Measurements from ENCODE around the gene SIPA1L3.
A peak's percentile ranks its signal among the peaks of the same experiment; 100 is the strongest.

The SIPA1L3 gene

GRCh38 chr19:38206928-38207327 lies 299.9 kb downstream of the SIPA1L3 start:
- peaks cover 40% of the 10 kb centered on the region for H3K4me1 ChIP-seq (ENCODE audit: control insufficient read depth, insufficient read depth, low read length, poor library complexity, severe bottlenecking)
- no peaks in the 10 kb centered on the region for H3K9me3 ChIP-seq (ENCODE audit: control insufficient read depth, low read length)
- H3K36me3 ChIP-seq (ENCODE audit: control insufficient read depth, insufficient read depth, low read length), result peaks cover 5% of the 10 kb centered on the region
- 85 to 89% methylated on average over 10 to 16 of the region's 16 CpGs for WGBS, 2 experiments (ENCODE audit: insufficient coverage in 2 of 2)
- no peak overlapping the region for H3K27ac ChIP-seq (ENCODE audit: low read depth, low read length, severe bottlenecking)
- H3K4me3 ChIP-seq (ENCODE audit: extremely low read depth, insufficient read depth, low read length, poor library complexity, severe bottlenecking), result no peak overlapping the region

GRCh38 chr19:38207543-38207942 lies 300.5 kb downstream of the SIPA1L3 start:
- no peaks in the 10 kb centered on the region for H3K9me3 ChIP-seq (ENCODE audit: control insufficient read depth, low read length)
- H3K36me3 ChIP-seq (ENCODE audit: control insufficient read depth, insufficient read depth, low read length), result peaks cover 5% of the 10 kb centered on the region
- H3K4me1 ChIP-seq (ENCODE audit: control insufficient read depth, insufficient read depth, low read length, poor library complexity, severe bottlenecking), result peaks cover 40% of the 10 kb centered on the region
- WGBS, 2 experiments (ENCODE audit: insufficient coverage in 2 of 2), result 70 to 74% methylated on average over 4 of the region's 12 CpGs
- no peak overlapping the region for H3K4me3 ChIP-seq (ENCODE audit: extremely low read depth, insufficient read depth, low read length, poor library complexity, severe bottlenecking)
- no peak overlapping the region for H3K27ac ChIP-seq (ENCODE audit: low read depth, low read length, severe bottlenecking)

- Histone ChIP-seq H3K9me3 (ENCODE audit: control insufficient read depth, low read length) (no peaks in the 10 kb centered on the region), H3K36me3 (ENCODE audit: control insufficient read depth, insufficient read depth, low read length) (peaks cover 3% of the 10 kb centered on the region), H3K4me1 (ENCODE audit: control insufficient read depth, insufficient read depth, low read length, poor library complexity, severe bottlenecking) (peaks cover 40% of the 10 kb centered on the region), H3K4me3 (ENCODE audit: extremely low read depth, insufficient read depth, low read length, poor library complexity, severe bottlenecking) (no peak overlapping the region), H3K27ac (ENCODE audit: low read depth, low read length, severe bottlenecking) (no peak overlapping the region)
- WGBS, 2 experiments (ENCODE audit: insufficient coverage in 2 of 2), result 87 to 98% methylated on average over 2 to 3 of the region's 3 CpGs
Measured at GRCh38 chr19:38208571-38208970, 301.6 kb downstream of the SIPA1L3 start.

DNA sequence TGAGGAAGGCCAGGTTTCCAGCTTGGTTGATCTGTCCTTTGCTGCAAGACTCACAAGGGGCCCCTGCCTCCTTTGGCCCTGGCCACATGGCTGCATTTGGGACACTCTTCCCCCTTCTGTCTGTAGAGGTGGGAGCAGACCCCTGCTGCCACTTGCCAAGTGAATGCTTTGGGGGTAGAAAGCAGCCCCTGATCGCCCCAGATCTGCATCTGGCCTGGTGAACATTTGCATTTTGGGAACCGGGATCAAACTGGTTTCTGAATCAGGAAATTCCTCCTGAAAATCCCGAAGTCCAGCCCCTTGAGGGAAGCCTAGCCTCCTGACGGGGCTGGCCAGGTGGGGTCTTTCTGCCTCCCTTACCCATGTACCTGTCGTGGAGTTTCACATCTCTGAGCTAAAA lies 302.1 kb downstream of the SIPA1L3 start:
- Histone ChIP-seq H3K9me3 (ENCODE audit: control insufficient read depth, low read length) (no peaks in the 10 kb centered on the region), H3K4me3 (ENCODE audit: extremely low read depth, insufficient read depth, low read length, poor library complexity, severe bottlenecking) (peak overlapping the region; percentile 11), H3K4me1 (ENCODE audit: control insufficient read depth, insufficient read depth, low read length, poor library complexity, severe bottlenecking) (peaks cover 40% of the 10 kb centered on the region), H3K27ac (ENCODE audit: low read depth, low read length, severe bottlenecking) (no peak overlapping the region), H3K36me3 (ENCODE audit: control insufficient read depth, insufficient read depth, low read length) (peaks cover 3% of the 10 kb centered on the region)
- 12 to 15% methylated on average over 5 of the region's 5 CpGs for WGBS, 2 experiments (ENCODE audit: insufficient coverage in 2 of 2)

GRCh38 chr19:38209671-38210457 lies 302.9 kb downstream of the SIPA1L3 start:
- Histone ChIP-seq H3K4me1 (ENCODE audit: control insufficient read depth, insufficient read depth, low read length, poor library complexity, severe bottlenecking) (peaks cover 40% of the 10 kb centered on the region), H3K36me3 (ENCODE audit: control insufficient read depth, insufficient read depth, low read length) (peaks cover 3% of the 10 kb centered on the region), H3K27ac (ENCODE audit: low read depth, low read length, severe bottlenecking) (peak overlapping the region; percentile 36), H3K9me3 (ENCODE audit: control insufficient read depth, low read length) (no peaks in the 10 kb centered on the region), H3K4me3 (ENCODE audit: extremely low read depth, insufficient read depth, low read length, poor library complexity, severe bottlenecking) (peak overlapping the region; percentile 14)
- WGBS, 2 experiments (ENCODE audit: insufficient coverage in 2 of 2), result 2% methylated on average over 23 to 29 of the region's 30 CpGs

- H3K4me1 ChIP-seq (ENCODE audit: control insufficient read depth, insufficient read depth, low read length, poor library complexity, severe bottlenecking), result peaks cover 40% of the 10 kb centered on the region
- peaks cover 3% of the 10 kb centered on the region for H3K36me3 ChIP-seq (ENCODE audit: control insufficient read depth, insufficient read depth, low read length)
- 0 to 2% methylated on average over 4 to 11 of the region's 24 CpGs for WGBS, 2 experiments (ENCODE audit: insufficient coverage in 2 of 2)
- H3K27ac ChIP-seq (ENCODE audit: low read depth, low read length, severe bottlenecking), result peak overlapping the region; percentile 49
- H3K4me3 ChIP-seq (ENCODE audit: extremely low read depth, insufficient read depth, low read length, poor library complexity, severe bottlenecking), result peak overlapping the region; percentile 14
- H3K9me3 ChIP-seq (ENCODE audit: control insufficient read depth, low read length), result no peaks in the 10 kb centered on the region
Measured at GRCh38 chr19:38210458-38210987, 303.5 kb downstream of the SIPA1L3 start.

DNA sequence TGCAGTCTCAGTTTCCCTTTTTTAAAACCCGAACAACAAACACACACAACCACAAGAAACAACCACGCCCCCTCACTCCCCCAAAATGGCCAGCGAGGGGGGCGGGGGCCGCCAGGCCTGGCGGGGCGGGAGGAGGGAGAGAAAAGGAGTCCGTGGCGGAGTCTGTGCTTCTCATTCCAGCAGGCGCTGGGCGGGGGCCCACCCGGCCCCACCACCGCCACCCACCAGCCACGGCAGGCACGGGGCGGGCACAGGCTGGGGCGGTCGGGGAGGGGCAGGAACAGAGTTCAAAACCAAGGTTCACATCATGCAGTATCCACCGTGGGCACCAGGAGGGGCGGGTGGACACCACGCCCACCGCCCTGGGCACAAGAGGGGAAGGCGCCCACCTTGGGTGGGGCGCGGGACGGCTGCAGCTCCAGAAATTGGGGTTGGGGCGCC lies 304.2 kb downstream of the SIPA1L3 start:
- WGBS, 2 experiments (ENCODE audit: insufficient coverage in 2 of 2), result 15 to 16% methylated on average over 18 to 19 of the region's 27 CpGs
- Histone ChIP-seq H3K9me3 (ENCODE audit: control insufficient read depth, low read length) (no peaks in the 10 kb centered on the region), H3K36me3 (ENCODE audit: control insufficient read depth, insufficient read depth, low read length) (peaks cover 3% of the 10 kb centered on the region), H3K4me1 (ENCODE audit: control insufficient read depth, insufficient read depth, low read length, poor library complexity, severe bottlenecking) (peaks cover 34% of the 10 kb centered on the region), H3K27ac (ENCODE audit: low read depth, low read length, severe bottlenecking) (peak overlapping the region; percentile 49), H3K4me3 (ENCODE audit: extremely low read depth, insufficient read depth, low read length, poor library complexity, severe bottlenecking) (peak overlapping the region; percentile 14)

DNA sequence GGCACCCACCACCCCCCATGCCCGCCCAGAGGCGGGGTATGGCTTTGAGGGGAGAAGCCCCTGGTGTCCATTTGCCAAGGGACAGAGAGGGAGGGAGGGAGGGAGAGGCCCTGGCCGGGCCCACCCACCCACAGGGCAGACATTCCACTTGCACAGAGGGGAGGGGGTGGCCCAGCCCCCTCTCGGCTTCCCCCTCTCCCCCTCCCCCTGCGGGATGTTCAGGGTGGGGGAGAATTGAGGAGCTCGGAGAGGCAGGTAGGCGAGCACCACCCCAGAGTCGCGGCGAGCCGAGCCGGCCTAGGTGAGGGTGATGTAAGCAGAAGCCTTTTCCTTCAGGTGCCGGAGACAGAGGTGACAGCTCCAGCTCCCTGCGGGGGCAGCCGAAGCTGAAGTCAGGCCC lies 304.8 kb downstream of the SIPA1L3 start:
- 34 to 39% methylated on average over 9 to 10 of the region's 15 CpGs for WGBS, 2 experiments (ENCODE audit: insufficient coverage in 2 of 2)
- H3K9me3 ChIP-seq (ENCODE audit: control insufficient read depth, low read length), result no peaks in the 10 kb centered on the region
- no peak overlapping the region for H3K27ac ChIP-seq (ENCODE audit: low read depth, low read length, severe bottlenecking)
- H3K36me3 ChIP-seq (ENCODE audit: control insufficient read depth, insufficient read depth, low read length), result no peaks in the 10 kb centered on the region
- H3K4me3 ChIP-seq (ENCODE audit: extremely low read depth, insufficient read depth, low read length, poor library complexity, severe bottlenecking), result no peak overlapping the region
- peaks cover 29% of the 10 kb centered on the region for H3K4me1 ChIP-seq (ENCODE audit: control insufficient read depth, insufficient read depth, low read length, poor library complexity, severe bottlenecking)

GRCh38 chr19:38213469-38213868 lies 306.5 kb downstream of the SIPA1L3 start:
- H3K9me3 ChIP-seq (ENCODE audit: control insufficient read depth, low read length), result no peaks in the 10 kb centered on the region
- H3K4me3 ChIP-seq (ENCODE audit: extremely low read depth, insufficient read depth, low read length, poor library complexity, severe bottlenecking), result no peak overlapping the region
- peaks cover 5% of the 10 kb centered on the region for H3K36me3 ChIP-seq (ENCODE audit: control insufficient read depth, insufficient read depth, low read length)
- H3K4me1 ChIP-seq (ENCODE audit: control insufficient read depth, insufficient read depth, low read length, poor library complexity, severe bottlenecking), result peaks cover 22% of the 10 kb centered on the region
- no peak overlapping the region for H3K27ac ChIP-seq (ENCODE audit: low read depth, low read length, severe bottlenecking)
- WGBS, 2 experiments (ENCODE audit: insufficient coverage in 2 of 2), result 93 to 95% methylated on average over 22 of the region's 23 CpGs

- Histone ChIP-seq H3K4me3 (ENCODE audit: extremely low read depth, insufficient read depth, low read length, poor library complexity, severe bottlenecking) (no peak overlapping the region), H3K36me3 (ENCODE audit: control insufficient read depth, insufficient read depth, low read length) (peaks cover 9% of the 10 kb centered on the region), H3K9me3 (ENCODE audit: control insufficient read depth, low read length) (no peaks in the 10 kb centered on the region), H3K4me1 (ENCODE audit: control insufficient read depth, insufficient read depth, low read length, poor library complexity, severe bottlenecking) (peaks cover 22% of the 10 kb centered on the region), H3K27ac (ENCODE audit: low read depth, low read length, severe bottlenecking) (peak overlapping the region; percentile 23)
- whole genome bisulfite sequencing, 2 experiments (ENCODE audit: insufficient coverage in 2 of 2), result 82 to 88% methylated on average over 23 to 24 of the region's 24 CpGs
Measured at GRCh38 chr19:38213911-38214625, 307.1 kb downstream of the SIPA1L3 start.
